ENCODE results near the gene RNF157. TPM values are rescaled to one million over a fixed set of nuclear protein-coding genes. Genes with fewer than 3 reads are reported as not detected.
A peak's percentile ranks its signal among the peaks of the same experiment; 100 is the strongest.

RNF157 gene
- total RNA-seq, 3 donors from 2014 or later, result 3.1 to 7.8 (median 4.3) TPM

GRCh38 chr17:76179496-76180467, 60.5 kb downstream of the RNF157 start:
- no peak for DNase-seq (ENCODE audit: low spot score in 2 of 2)
- TF ChIP-seq POLR2AphosphoS5 (IDR thresholded peaks at IDR 0.05) (no peak), POLR2A (IDR thresholded peaks at IDR 0.05) (no peak), CTCF (IDR thresholded peaks at IDR 0.05) (no peak)
- H3K27ac ChIP-seq, result no peak overlapping the region
- no peaks in the 10 kb centered on the region for H3K4me1 ChIP-seq
- no peaks in the 10 kb centered on the region for H3K27me3 ChIP-seq
- no peak overlapping the region for H3K4me3 ChIP-seq
- intact Hi-C loops (cut with DNase I; ENCODE audit: low total_unique reads), result no loop called here
- H3K36me3 ChIP-seq, result no peaks in the 10 kb centered on the region
- no peaks in the 10 kb centered on the region for H3K9me3 ChIP-seq

- Histone ChIP-seq H3K27me3 (no peaks in the 10 kb centered on the region), H3K4me3 (no peak overlapping the region), H3K36me3 (no peaks in the 10 kb centered on the region), H3K9me3 (no peaks in the 10 kb centered on the region), H3K27ac (no peak overlapping the region), H3K4me1 (no peaks in the 10 kb centered on the region)
- no peak for TF ChIP-seq POLR2A (IDR thresholded peaks at IDR 0.05)
- TF ChIP-seq POLR2AphosphoS5 (IDR thresholded peaks at IDR 0.05), result no peak
- no peak for TF ChIP-seq CTCF (IDR thresholded peaks at IDR 0.05)
- intact Hi-C loops (cut with DNase I; ENCODE audit: low total_unique reads), result no loop called here
- DNase-seq (ENCODE audit: low spot score in 2 of 2), result peak in 1 of 2 donors; percentile 65
Observed at GRCh38 chr17:76178124-76178523, 62.2 kb downstream of the RNF157 start.

GRCh38 chr17:76176701-76177574, 63.4 kb downstream of the RNF157 start:
- Histone ChIP-seq H3K27me3 (no peaks in the 10 kb centered on the region), H3K27ac (no peak overlapping the region), H3K36me3 (no peaks in the 10 kb centered on the region), H3K4me1 (no peaks in the 10 kb centered on the region), H3K9me3 (no peaks in the 10 kb centered on the region), H3K4me3 (no peak overlapping the region)
- TF ChIP-seq POLR2A (IDR thresholded peaks at IDR 0.05), result no peak
- no peak for TF ChIP-seq POLR2AphosphoS5 (IDR thresholded peaks at IDR 0.05)
- no peak for TF ChIP-seq CTCF (IDR thresholded peaks at IDR 0.05)
- no peak for DNase-seq (ENCODE audit: low spot score in 2 of 2)
- intact Hi-C loops (cut with DNase I; ENCODE audit: low total_unique reads), result no loop called here

DNA sequence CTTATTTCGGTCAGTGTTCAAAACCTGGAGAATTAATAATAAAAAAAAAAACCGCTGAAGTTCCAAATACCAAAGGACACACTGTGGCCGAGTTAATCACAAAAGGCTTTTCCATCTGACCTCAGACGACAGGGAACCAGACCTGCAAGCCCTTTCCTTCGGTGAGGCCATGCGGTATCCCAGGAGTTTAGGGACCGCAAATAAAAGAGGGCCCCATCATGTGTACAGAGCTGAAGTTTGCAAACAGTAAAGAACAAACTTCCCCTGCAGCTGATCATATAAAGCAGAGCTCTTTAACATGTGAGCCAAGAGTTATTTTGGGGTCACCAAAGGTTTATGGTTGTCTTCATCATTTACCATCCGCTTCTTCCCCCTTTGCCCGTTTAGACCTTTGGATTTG, 66.3 kb downstream of the RNF157 start:
- intact Hi-C loops (cut with DNase I; ENCODE audit: low total_unique reads), result no loop called here
- no peak for DNase-seq (ENCODE audit: low spot score in 2 of 2)
- no peak for TF ChIP-seq POLR2AphosphoS5 (IDR thresholded peaks at IDR 0.05)

GRCh38 chr17:76173474-76173873, 66.8 kb downstream of the RNF157 start:
- no peak for TF ChIP-seq POLR2AphosphoS5 (IDR thresholded peaks at IDR 0.05)
- no peak for TF ChIP-seq POLR2A (IDR thresholded peaks at IDR 0.05)
- no peak for TF ChIP-seq CTCF (IDR thresholded peaks at IDR 0.05)

More for the DNA sequence above, 66.3 kb downstream of the RNF157 start:
- H3K4me3 ChIP-seq, result no peak overlapping the region
- H3K27me3 ChIP-seq, result no peaks in the 10 kb centered on the region
- no peaks in the 10 kb centered on the region for H3K36me3 ChIP-seq
- H3K9me3 ChIP-seq, result no peaks in the 10 kb centered on the region
- H3K4me1 ChIP-seq, result no peaks in the 10 kb centered on the region
- no peak overlapping the region for H3K27ac ChIP-seq

More at GRCh38 chr17:76173474-76173873, 66.8 kb downstream of the RNF157 start:
- Histone ChIP-seq H3K27ac (no peak overlapping the region), H3K27me3 (no peaks in the 10 kb centered on the region), H3K4me1 (no peaks in the 10 kb centered on the region), H3K4me3 (no peak overlapping the region), H3K36me3 (no peaks in the 10 kb centered on the region), H3K9me3 (no peaks in the 10 kb centered on the region)
- intact Hi-C loops (cut with DNase I; ENCODE audit: low total_unique reads), result no loop called here
- no peak for DNase-seq (ENCODE audit: low spot score in 2 of 2)
